SU-DHL-6 (cell line): ENCODE measurements around the gene CHMP2B.

ENCODE experiments used
- EZH2phosphoT487 ChIP-seq: fragments of 200-600 bp; sonication (generic), shearing (Covaris generic); conservative IDR thresholded peaks from 2 replicates; pipeline ENCODE4 v1.6.1; 2018; ENCODE audit warnings: mild to moderate bottlenecking, antibody characterized with exemption, low read length, moderate library complexity, mixed read lengths
- TF ChIP-seq, protein P1 (sequence below): fragments of 200-600 bp; sonication (generic); IDR thresholded peaks from one replicate; pipeline ENCODE4 v1.5.1; 2017; ENCODE audit warnings: antibody characterized with exemption, mild to moderate bottlenecking, low read length, moderate library complexity; ENCODE audit not compliant: insufficient read depth, poor library complexity, severe bottlenecking

DNA sequence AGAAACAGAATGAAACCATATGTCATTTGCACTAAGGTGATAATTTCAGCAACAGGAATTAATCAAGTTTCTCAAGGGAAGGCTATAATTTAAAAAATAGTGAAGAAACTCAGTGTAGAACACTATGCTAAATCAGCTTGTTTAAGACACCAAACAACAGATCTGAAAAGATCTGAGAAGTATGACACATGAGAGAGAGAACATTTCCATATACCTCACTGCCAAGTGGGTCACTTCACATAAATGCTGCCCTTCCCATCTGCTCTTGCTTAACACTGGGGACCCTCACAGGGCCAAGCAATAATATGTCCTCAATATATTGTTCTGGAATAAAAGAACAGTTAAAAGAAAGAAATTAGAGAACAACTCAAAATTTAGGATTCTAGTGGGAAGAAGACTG is 45.6 kb upstream of the CHMP2B start:
- TF ChIP-seq, protein P1, sequence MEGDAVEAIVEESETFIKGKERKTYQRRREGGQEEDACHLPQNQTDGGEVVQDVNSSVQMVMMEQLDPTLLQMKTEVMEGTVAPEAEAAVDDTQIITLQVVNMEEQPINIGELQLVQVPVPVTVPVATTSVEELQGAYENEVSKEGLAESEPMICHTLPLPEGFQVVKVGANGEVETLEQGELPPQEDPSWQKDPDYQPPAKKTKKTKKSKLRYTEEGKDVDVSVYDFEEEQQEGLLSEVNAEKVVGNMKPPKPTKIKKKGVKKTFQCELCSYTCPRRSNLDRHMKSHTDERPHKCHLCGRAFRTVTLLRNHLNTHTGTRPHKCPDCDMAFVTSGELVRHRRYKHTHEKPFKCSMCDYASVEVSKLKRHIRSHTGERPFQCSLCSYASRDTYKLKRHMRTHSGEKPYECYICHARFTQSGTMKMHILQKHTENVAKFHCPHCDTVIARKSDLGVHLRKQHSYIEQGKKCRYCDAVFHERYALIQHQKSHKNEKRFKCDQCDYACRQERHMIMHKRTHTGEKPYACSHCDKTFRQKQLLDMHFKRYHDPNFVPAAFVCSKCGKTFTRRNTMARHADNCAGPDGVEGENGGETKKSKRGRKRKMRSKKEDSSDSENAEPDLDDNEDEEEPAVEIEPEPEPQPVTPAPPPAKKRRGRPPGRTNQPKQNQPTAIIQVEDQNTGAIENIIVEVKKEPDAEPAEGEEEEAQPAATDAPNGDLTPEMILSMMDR, result no peak
- no peak for TF ChIP-seq EZH2phosphoT487
